ENCODE results near the gene MSANTD1.

GRCh38 chr4:3247399-3248177 is 1.4 kb upstream of the MSANTD1 start:
- TF ChIP-seq POLR2A (IDR thresholded peaks at IDR 0.05), result no peak
- TF ChIP-seq CTCF (IDR thresholded peaks at IDR 0.05), result no peak
